HUES6 (cell line): ENCODE results near the gene CYB5B.
"Not testable (repeated sequence)": the region's sequence is repeated elsewhere in the genome, so short reads cannot be mapped to it uniquely, and the experiment has no call there.

Source experiments
- H3K27ac ChIP-seq: 2 replicates; pipeline ENCODE4 v1.7.0; 2013; ENCODE audit warnings: low read depth, mild to moderate bottlenecking, low read length, inconsistent platforms
- H3K27me3 ChIP-seq: 2 replicates; pipeline ENCODE4 v1.6.1; 2013; ENCODE audit warnings: low read length; ENCODE audit not compliant: control insufficient read depth, insufficient read depth
- H3K36me3 ChIP-seq: 2 replicates; pipeline ENCODE4 v1.6.1; 2013; ENCODE audit warnings: low read length; ENCODE audit not compliant: control insufficient read depth, insufficient read depth
- H3K4me1 ChIP-seq: 2 replicates; pipeline ENCODE4 v1.6.1; 2013; ENCODE audit warnings: low read length; ENCODE audit not compliant: control insufficient read depth, insufficient read depth
- H3K4me3 ChIP-seq: 2 replicates; pipeline ENCODE4 v1.5.1; 2013; ENCODE audit warnings: low read depth, low read length
- H3K9ac ChIP-seq: one replicate; pipeline ENCODE4 v1.6.1; 2013; ENCODE audit warnings: mild to moderate bottlenecking, low read length
- H3K9me3 ChIP-seq: 2 replicates; pipeline ENCODE4 v1.6.1; 2013; ENCODE audit warnings: low read depth, low read length; ENCODE audit not compliant: control insufficient read depth, insufficient read depth

The CYB5B gene

GRCh38 chr16:69429058-69429640, 4.7 kb downstream of the CYB5B start:
- H3K9me3 ChIP-seq, H3K27me3 ChIP-seq, H3K4me1 ChIP-seq, H3K4me3 ChIP-seq, H3K27ac ChIP-seq, H3K9ac ChIP-seq: not testable (repeated sequence)
- peaks cover 68% of the 10 kb centered on the region for H3K36me3 ChIP-seq

DNA sequence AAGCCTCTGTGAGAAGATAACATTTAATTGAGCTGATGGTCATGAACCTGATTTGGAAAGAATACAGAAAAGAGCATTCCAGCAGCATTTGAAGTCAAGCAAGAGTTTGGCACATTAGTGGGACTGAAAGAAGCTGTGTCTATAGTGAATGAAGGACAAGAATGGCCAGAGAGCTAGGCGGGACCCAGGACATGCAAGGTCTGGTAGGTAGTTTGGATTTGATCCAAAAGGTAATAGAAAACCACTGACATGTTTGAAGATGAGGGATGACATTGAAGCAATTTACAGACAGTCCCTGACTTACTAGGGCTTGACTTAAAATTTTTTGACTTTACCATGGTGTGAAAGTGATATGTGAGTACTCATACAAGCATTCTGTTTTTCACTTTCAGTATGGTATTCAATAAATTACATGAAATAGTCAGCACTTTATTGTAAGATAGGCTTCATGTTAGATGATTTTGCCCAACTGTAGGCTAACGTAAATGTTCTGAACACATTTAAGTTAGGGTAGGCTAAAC, 7.6 kb downstream of the CYB5B start:
- Histone ChIP-seq H3K4me1 (no peaks in the 10 kb centered on the region), H3K9ac (no peak overlapping the region), H3K27me3 (no peaks in the 10 kb centered on the region), H3K9me3 (peaks cover 2% of the 10 kb centered on the region; the same call in 1 of the 2 replicates), H3K4me3 (no peak overlapping the region), H3K27ac (no peak overlapping the region), H3K36me3 (peaks cover 66% of the 10 kb centered on the region)

DNA sequence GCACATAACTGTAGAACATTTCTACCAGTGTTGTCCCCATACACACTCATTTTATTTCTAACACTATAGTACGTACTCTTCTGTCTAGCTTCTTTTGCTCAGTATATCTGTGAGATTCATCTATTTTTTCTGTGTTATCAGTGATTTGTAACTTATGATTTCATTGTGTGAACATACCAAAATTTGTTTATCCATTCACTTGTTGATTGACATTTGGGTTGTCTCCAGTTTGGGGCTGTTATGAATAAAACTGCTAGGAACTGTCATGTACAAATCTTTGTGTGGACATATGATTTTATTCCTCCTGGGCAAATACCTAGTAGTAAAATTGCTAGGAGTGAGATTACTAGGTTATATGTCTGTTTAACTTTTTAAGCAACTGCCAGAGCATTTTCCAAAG, 9.6 kb downstream of the CYB5B start:
- no peak overlapping the region for H3K4me3 ChIP-seq
- H3K36me3 ChIP-seq, result peaks cover 48% of the 10 kb centered on the region
- H3K4me1 ChIP-seq, result no peaks in the 10 kb centered on the region
- no peaks in the 10 kb centered on the region for H3K9me3 ChIP-seq
- no peaks in the 10 kb centered on the region for H3K27me3 ChIP-seq
- no peak overlapping the region for H3K27ac ChIP-seq
- no peak overlapping the region for H3K9ac ChIP-seq

- Histone ChIP-seq H3K27me3 (no peaks in the 10 kb centered on the region), H3K9me3 (no peaks in the 10 kb centered on the region), H3K36me3 (peaks cover 29% of the 10 kb centered on the region), H3K27ac (no peak overlapping the region), H3K4me1 (no peaks in the 10 kb centered on the region), H3K4me3 (no peak overlapping the region), H3K9ac (no peak overlapping the region)
Observed at GRCh38 chr16:69435977-69436820, 11.8 kb downstream of the CYB5B start.

DNA sequence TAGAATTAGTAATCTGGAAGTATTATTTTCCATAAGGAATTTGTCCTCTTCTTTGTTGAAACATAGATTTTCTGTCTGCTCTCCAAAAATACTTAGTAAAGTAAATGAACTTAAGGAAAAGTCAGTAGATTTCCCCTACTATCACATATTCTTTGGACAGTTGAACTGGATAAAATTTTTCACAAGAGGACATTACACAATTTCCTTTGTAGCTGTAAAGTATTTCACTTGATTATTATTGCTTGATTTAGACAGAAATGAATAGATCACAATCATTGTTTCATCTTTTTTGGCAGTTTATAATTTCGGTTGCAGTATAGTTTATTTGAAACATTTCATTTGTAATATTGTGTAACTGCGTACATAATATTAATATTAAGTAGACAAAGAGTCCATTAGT, 12.5 kb downstream of the CYB5B start:
- H3K9ac ChIP-seq, result no peak overlapping the region
- H3K27me3 ChIP-seq, result no peaks in the 10 kb centered on the region
- H3K27ac ChIP-seq, result no peak overlapping the region
- no peaks in the 10 kb centered on the region for H3K9me3 ChIP-seq
- H3K4me1 ChIP-seq, result no peaks in the 10 kb centered on the region
- H3K4me3 ChIP-seq, result no peak overlapping the region
- H3K36me3 ChIP-seq, result peaks cover 22% of the 10 kb centered on the region

- no peak overlapping the region for H3K27ac ChIP-seq
- no peak overlapping the region for H3K9ac ChIP-seq
- no peaks in the 10 kb centered on the region for H3K9me3 ChIP-seq
- H3K4me1 ChIP-seq, result no peaks in the 10 kb centered on the region
- H3K36me3 ChIP-seq, result peaks cover 8% of the 10 kb centered on the region
- H3K4me3 ChIP-seq, result no peak overlapping the region
- no peaks in the 10 kb centered on the region for H3K27me3 ChIP-seq
Observed at GRCh38 chr16:69438465-69438864, 14.0 kb downstream of the CYB5B start.

DNA sequence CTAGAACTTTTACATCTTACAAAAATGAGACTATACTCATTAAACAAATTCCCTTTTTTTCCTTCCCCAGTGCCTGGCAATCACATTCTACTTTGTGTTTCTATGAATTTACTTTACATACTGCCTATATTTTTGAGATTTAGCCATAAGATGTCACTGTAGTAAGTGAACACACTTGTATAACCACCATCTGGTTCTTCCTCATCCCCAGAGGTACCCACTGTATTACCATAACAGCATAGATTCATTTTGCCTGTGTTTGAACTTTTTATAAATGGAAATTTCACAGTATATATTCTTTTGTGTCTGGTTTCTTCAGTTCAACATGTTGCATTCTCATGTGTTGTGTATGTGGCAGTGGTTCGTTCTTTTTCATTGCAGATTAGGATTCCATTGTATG, 15.8 kb downstream of the CYB5B start:
- H3K9me3 ChIP-seq, result no peaks in the 10 kb centered on the region
- no peaks in the 10 kb centered on the region for H3K27me3 ChIP-seq
- H3K9ac ChIP-seq, result no peak overlapping the region
- H3K36me3 ChIP-seq, result 0 out of 2 replicates have a peak, but pooled peaks cover 2% of the 10 kb centered on the region
- no peak overlapping the region for H3K4me3 ChIP-seq
- no peaks in the 10 kb centered on the region for H3K4me1 ChIP-seq
- no peak overlapping the region for H3K27ac ChIP-seq

GRCh38 chr16:69441030-69441429, 16.6 kb downstream of the CYB5B start:
- not testable (repeated sequence) for H3K4me1 ChIP-seq, H3K27me3 ChIP-seq, H3K36me3 ChIP-seq, H3K9ac ChIP-seq, H3K9me3 ChIP-seq, H3K4me3 ChIP-seq, H3K27ac ChIP-seq

GRCh38 chr16:69443927-69444631, 19.7 kb downstream of the CYB5B start:
- Histone ChIP-seq H3K27me3 (no peaks in the 10 kb centered on the region), H3K36me3 (peaks cover 21% of the 10 kb centered on the region), H3K9ac (no peak overlapping the region), H3K27ac (no peak overlapping the region), H3K4me3 (no peak overlapping the region), H3K9me3 (no peaks in the 10 kb centered on the region), H3K4me1 (no peaks in the 10 kb centered on the region)

DNA sequence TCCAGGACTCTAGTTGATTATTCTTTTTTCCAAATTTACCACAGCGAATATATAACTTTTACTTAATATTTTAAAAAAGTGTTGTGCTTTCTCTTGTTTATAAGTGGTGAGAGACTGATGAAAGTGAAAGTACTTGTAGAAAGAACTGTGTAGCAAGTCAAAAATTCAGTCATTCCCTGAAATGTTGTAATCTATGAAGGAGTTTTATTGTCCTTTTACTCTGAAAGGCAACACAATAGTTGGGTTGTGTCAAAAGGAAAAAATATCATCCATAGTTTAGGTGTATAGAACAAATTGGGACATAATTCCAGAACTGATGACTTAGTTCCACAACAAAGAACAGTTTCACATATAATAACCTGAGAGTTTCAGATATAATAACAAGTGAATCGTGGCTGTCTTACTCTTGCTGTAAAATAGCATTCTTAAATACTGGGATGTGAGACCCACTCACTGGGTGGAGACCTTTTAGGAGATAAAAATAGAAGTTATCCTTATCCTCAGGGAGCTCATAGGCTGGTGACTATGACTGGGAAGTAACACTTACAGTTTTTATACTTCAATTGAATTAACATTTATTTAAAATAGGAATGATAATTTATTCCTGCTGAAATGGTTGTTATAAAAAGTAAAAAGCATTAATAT, 20.6 kb downstream of the CYB5B start:
- peaks cover 26% of the 10 kb centered on the region for H3K36me3 ChIP-seq
- H3K9ac ChIP-seq, result no peak overlapping the region
- H3K9me3 ChIP-seq, result no peaks in the 10 kb centered on the region
- no peak overlapping the region for H3K27ac ChIP-seq
- H3K27me3 ChIP-seq, result no peaks in the 10 kb centered on the region
- H3K4me1 ChIP-seq, result no peaks in the 10 kb centered on the region
- no peak overlapping the region for H3K4me3 ChIP-seq
